Rectal smooth muscle tissue (tissue), 1 donor: ENCODE results near the gene CKS2.
A peak's percentile ranks its signal among the peaks of the same experiment; 100 is the strongest.

Experiments used
- H3K27ac ChIP-seq: one replicate; pipeline ENCODE4 v1.7.0; 2013; ENCODE audit warnings: low read depth, low read length, inconsistent platforms
- H3K27me3 ChIP-seq: one replicate; pipeline ENCODE4 v1.7.0; 2013; ENCODE audit warnings: low read length; ENCODE audit not compliant: control insufficient read depth, insufficient read depth
- H3K36me3 ChIP-seq: one replicate; pipeline ENCODE4 v1.7.0; 2013; ENCODE audit warnings: low read length; ENCODE audit not compliant: control insufficient read depth, insufficient read depth
- H3K4me1 ChIP-seq: one replicate; pipeline ENCODE4 v1.7.0; 2013; ENCODE audit warnings: low read length; ENCODE audit not compliant: control insufficient read depth, insufficient read depth
- H3K4me3 ChIP-seq: one replicate; pipeline ENCODE4 v1.7.0; 2013; ENCODE audit warnings: low read length
- H3K9ac ChIP-seq: one replicate; pipeline ENCODE4 v1.7.0; 2013; ENCODE audit warnings: low read length

The CKS2 gene

DNA sequence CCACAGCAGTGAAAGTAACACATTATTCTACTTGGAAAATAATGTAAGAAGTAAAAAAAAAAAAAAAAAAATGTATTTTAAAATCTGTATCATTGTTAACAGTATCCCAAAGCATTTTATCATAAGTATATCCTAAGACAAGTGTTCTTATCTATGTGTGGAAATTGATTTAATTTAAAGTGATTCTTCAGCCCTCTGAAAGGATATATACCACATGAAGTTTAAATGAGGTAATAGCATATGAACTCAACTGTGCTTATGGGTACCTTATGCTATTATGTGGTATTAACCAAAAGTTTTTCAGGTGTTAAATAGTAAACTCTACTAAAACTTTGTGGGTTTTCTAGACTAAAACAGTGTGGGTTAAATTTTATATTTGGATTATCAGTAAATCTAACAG is 4.5 kb downstream of the CKS2 start:
- H3K27me3 ChIP-seq: no peaks in the 10 kb centered on the region
- H3K4me3 ChIP-seq: no peak overlapping the region
- no peak overlapping the region for H3K27ac ChIP-seq
- H3K36me3 ChIP-seq: no peaks in the 10 kb centered on the region
- H3K9ac ChIP-seq: no peak overlapping the region
- H3K4me1 ChIP-seq: peaks cover 16% of the 10 kb centered on the region

DNA sequence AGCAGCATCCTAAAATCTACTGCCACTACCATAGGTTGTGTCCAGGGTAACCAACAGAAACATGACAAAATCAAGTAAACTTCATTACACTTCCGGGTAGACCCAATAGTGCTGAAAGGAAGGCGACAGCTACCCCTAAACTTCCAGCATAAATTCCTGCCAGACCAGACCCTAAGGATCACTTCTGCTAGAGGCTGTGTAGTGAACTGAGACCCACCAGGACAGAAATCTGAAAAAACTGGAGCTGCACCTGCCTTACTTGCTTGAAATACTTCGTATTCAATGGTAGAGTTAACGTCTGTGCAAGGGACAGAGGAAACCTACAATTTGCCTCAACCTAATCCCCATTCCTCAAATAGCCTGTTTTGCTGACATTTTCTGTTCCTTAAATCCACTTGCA is 6.3 kb downstream of the CKS2 start:
- H3K4me1 ChIP-seq: peaks cover 10% of the 10 kb centered on the region
- H3K27me3 ChIP-seq: no peaks in the 10 kb centered on the region
- H3K36me3 ChIP-seq: no peaks in the 10 kb centered on the region
- H3K27ac ChIP-seq: no peak overlapping the region
- H3K4me3 ChIP-seq: no peak overlapping the region
- no peak overlapping the region for H3K9ac ChIP-seq

- peak within 1 kb of the TSS; percentile 93 for H3K4me3 ChIP-seq
- no peaks in the 10 kb centered on the region for H3K27me3 ChIP-seq
- peaks cover 10% of the 10 kb centered on the region for H3K4me1 ChIP-seq
- peak within 1 kb of the TSS; percentile 84 for H3K9ac ChIP-seq
- peak within 1 kb of the TSS; percentile 100 for H3K27ac ChIP-seq
- no peaks in the 10 kb centered on the region for H3K36me3 ChIP-seq
Observed at GRCh38 chr9:89318123-89319014, 7.4 kb downstream of the CKS2 start, which contains the start of gene SECISBP2. SECISBP2 (plus strand) TSS chr9:89318500; CDS start chr9:89318577, 77 bp downstream.

- H3K4me3 ChIP-seq: peak overlapping the region; percentile 93
- H3K36me3 ChIP-seq: no peaks in the 10 kb centered on the region
- H3K9ac ChIP-seq: peak overlapping the region; percentile 59
- H3K4me1 ChIP-seq: peaks cover 12% of the 10 kb centered on the region
- peak overlapping the region; percentile 100 for H3K27ac ChIP-seq
- H3K27me3 ChIP-seq: no peaks in the 10 kb centered on the region
Observed at GRCh38 chr9:89319015-89319905, 8.3 kb downstream of the CKS2 start.

DNA sequence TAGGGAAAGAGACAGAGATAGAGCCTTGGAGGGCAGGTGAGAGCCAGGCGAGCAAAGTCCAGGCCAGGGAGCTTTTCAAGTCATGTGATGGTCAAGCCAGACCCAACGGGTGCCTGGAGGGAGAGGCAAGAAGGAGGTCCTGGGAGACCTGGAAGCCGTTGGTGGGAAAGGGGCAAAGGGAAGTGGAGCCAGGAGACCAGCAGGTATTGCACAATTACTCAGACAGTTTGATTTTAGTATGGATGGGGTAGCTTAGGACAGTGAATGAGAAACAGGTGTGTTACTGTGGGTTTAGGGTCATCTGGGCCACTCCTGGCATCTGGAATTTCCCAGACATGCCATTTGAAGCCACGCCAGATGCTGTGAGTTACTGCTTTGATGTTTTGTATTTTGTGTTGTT is 12.4 kb downstream of the CKS2 start:
- no peak overlapping the region for H3K27ac ChIP-seq
- no peak overlapping the region for H3K9ac ChIP-seq
- H3K4me1 ChIP-seq: peaks cover 12% of the 10 kb centered on the region
- no peak overlapping the region for H3K4me3 ChIP-seq
- H3K36me3 ChIP-seq: peaks cover 7% of the 10 kb centered on the region
- no peaks in the 10 kb centered on the region for H3K27me3 ChIP-seq

GRCh38 chr9:89325733-89326132 is 14.7 kb downstream of the CKS2 start:
- Histone ChIP-seq H3K27me3 (no peaks in the 10 kb centered on the region), H3K4me3 (no peak overlapping the region), H3K9ac (no peak overlapping the region), H3K4me1 (peaks cover 2% of the 10 kb centered on the region), H3K36me3 (peaks cover 12% of the 10 kb centered on the region), H3K27ac (no peak overlapping the region)

GRCh38 chr9:89328064-89328463 is 17.1 kb downstream of the CKS2 start:
- peaks cover 2% of the 10 kb centered on the region for H3K4me1 ChIP-seq
- H3K36me3 ChIP-seq: peaks cover 21% of the 10 kb centered on the region

GRCh38 chr9:89329917-89330316 is 18.9 kb downstream of the CKS2 start:
- H3K4me1 ChIP-seq: no peaks in the 10 kb centered on the region
- peaks cover 30% of the 10 kb centered on the region for H3K36me3 ChIP-seq
- H3K9ac ChIP-seq: no peak overlapping the region
- no peak overlapping the region for H3K4me3 ChIP-seq
- H3K27ac ChIP-seq: no peak overlapping the region
- no peaks in the 10 kb centered on the region for H3K27me3 ChIP-seq

More at GRCh38 chr9:89328064-89328463, 17.1 kb downstream of the CKS2 start:
- Histone ChIP-seq H3K27me3 (no peaks in the 10 kb centered on the region), H3K9ac (no peak overlapping the region), H3K27ac (no peak overlapping the region), H3K4me3 (no peak overlapping the region)

- Histone ChIP-seq H3K36me3 (peaks cover 30% of the 10 kb centered on the region), H3K9ac (no peak overlapping the region), H3K4me3 (no peak overlapping the region), H3K27me3 (no peaks in the 10 kb centered on the region), H3K27ac (no peak overlapping the region), H3K4me1 (no peaks in the 10 kb centered on the region)
Observed at GRCh38 chr9:89330513-89330912, 19.5 kb downstream of the CKS2 start.

- H3K36me3 ChIP-seq: peaks cover 16% of the 10 kb centered on the region
- H3K9ac ChIP-seq: no peak overlapping the region
- no peak overlapping the region for H3K4me3 ChIP-seq
- no peaks in the 10 kb centered on the region for H3K27me3 ChIP-seq
- no peaks in the 10 kb centered on the region for H3K4me1 ChIP-seq
- H3K27ac ChIP-seq: no peak overlapping the region
Observed at GRCh38 chr9:89339807-89340206, 28.8 kb downstream of the CKS2 start.

DNA sequence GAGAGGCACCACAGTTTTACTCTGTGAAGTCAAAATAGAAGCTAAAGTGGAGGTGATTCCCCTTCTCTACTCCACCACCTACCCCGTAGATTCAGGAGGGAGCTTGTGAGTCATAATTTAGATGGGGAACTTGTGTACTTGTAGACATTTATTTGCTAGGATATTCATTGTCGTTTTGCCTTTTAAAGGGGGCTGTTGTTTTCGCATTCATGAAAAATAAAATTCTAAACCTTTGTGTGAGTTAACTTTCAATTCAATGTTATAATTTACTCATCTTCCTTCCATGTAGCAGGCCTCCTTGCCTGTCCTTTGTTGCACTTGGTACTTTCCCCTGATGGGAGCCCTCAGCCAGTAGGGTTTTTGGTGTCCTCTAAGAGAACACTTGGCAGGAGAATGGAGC is 29.3 kb downstream of the CKS2 start:
- Histone ChIP-seq H3K36me3 (peaks cover 16% of the 10 kb centered on the region), H3K27ac (no peak overlapping the region), H3K27me3 (no peaks in the 10 kb centered on the region), H3K4me3 (no peak overlapping the region), H3K4me1 (no peaks in the 10 kb centered on the region), H3K9ac (no peak overlapping the region)

DNA sequence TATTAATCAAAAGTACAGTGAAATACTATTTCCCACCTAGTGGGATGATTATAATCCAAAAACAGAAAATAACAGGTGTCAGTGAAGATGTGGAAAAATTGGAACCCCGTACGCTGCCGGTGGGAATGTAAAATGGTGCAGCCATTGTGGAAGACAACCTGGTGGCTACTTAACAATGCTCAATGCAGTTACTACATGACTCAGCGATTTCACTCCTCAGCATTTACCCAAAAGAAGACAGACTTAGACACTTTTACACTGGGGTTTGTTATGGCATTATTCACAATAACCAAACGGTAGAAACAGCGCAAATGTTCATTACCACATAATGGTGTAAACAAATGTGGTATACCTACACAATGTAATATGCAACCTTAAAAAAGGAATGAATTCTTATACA is 31.2 kb downstream of the CKS2 start:
- Histone ChIP-seq H3K36me3 (peaks cover 25% of the 10 kb centered on the region), H3K4me1 (no peaks in the 10 kb centered on the region), H3K4me3 (no peak overlapping the region), H3K27ac (no peak overlapping the region), H3K27me3 (no peaks in the 10 kb centered on the region), H3K9ac (no peak overlapping the region)
